HUES6 (cell line): Measurements from ENCODE around the gene SLC22A7.
A peak's percentile ranks its signal among the peaks of the same experiment; 100 is the strongest.

Source experiments
- H3K27ac ChIP-seq: 2 replicates; pipeline ENCODE4 v1.7.0; 2013; ENCODE audit warnings: low read depth, mild to moderate bottlenecking, low read length, inconsistent platforms
- H3K27me3 ChIP-seq: 2 replicates; pipeline ENCODE4 v1.6.1; 2013; ENCODE audit warnings: low read length; ENCODE audit not compliant: control insufficient read depth, insufficient read depth
- H3K36me3 ChIP-seq: 2 replicates; pipeline ENCODE4 v1.6.1; 2013; ENCODE audit warnings: low read length; ENCODE audit not compliant: control insufficient read depth, insufficient read depth
- H3K4me1 ChIP-seq: 2 replicates; pipeline ENCODE4 v1.6.1; 2013; ENCODE audit warnings: low read length; ENCODE audit not compliant: control insufficient read depth, insufficient read depth
- H3K4me3 ChIP-seq: 2 replicates; pipeline ENCODE4 v1.5.1; 2013; ENCODE audit warnings: low read depth, low read length
- H3K9ac ChIP-seq: one replicate; pipeline ENCODE4 v1.6.1; 2013; ENCODE audit warnings: mild to moderate bottlenecking, low read length
- H3K9me3 ChIP-seq: 2 replicates; pipeline ENCODE4 v1.6.1; 2013; ENCODE audit warnings: low read depth, low read length; ENCODE audit not compliant: control insufficient read depth, insufficient read depth

SLC22A7 gene

DNA sequence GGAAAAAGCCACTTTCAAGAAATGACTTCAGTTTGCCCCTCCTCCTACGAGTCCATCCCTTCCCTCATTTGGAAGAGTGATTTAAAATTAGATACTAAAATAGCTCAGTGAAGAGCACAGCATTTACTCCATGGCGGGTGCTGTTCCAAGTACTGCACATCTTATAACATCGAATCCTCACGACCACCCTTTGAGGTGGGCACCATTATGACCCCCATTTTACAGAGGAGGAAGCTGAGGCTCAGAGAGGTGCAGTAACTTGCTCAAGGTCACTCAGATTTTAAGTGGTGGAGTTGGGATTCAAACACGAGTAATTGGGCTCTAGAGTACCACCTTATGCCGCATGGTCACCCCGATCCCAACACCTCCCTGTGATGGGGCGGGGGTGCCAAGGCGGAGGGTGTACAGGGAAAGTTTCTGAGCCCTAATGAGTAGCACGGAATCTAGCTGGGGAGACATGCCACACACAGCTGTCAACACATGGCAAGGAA lies 29.2 kb upstream of the SLC22A7 start:
- H3K36me3 ChIP-seq: no peaks in the 10 kb centered on the region
- peak overlapping the region; percentile 48 for H3K4me3 ChIP-seq
- no peak overlapping the region for H3K27ac ChIP-seq
- no peaks in the 10 kb centered on the region for H3K9me3 ChIP-seq
- peaks cover 60% of the 10 kb centered on the region for H3K27me3 ChIP-seq
- peaks cover 40% of the 10 kb centered on the region for H3K4me1 ChIP-seq
- no peak overlapping the region for H3K9ac ChIP-seq

DNA sequence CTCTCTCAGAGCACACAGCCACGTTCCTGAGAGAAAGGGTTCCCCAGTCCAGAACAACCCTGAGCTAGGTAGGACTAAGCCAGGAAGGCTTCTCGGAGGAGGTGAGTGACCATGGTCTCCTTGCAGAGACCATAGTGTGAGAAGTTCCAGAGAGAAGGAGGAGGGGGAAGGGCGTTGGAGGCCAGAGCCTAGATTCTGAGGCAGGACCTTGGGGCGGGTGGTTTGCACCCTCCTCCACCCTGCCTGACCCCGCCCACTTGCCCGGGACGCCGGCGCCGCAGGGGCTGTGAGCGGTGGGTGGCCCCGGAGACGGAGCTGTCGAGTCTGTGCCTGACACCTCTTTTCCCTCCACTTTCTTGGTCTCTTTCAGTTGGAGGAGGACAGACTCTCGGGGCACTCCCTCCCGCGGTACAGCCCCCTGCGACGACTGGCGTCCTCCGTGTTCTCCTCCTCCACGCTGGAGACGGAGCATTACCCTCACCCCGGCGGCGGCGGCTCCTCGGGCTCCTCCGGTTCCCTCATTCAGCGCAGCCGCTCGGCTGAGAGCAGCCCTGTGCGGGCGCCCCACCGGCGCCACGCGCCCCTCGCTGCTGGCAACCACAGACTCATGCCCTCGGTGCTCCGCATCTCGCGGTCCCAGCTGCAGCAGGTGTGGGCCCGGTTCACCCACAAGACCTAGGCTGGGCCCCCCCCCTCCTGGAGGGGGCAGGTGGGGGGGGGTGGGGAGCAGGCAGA lies 28.6 kb upstream of the SLC22A7 start:
- H3K27ac ChIP-seq: no peak overlapping the region
- no peaks in the 10 kb centered on the region for H3K36me3 ChIP-seq
- no peak overlapping the region for H3K9ac ChIP-seq
- peaks cover 46% of the 10 kb centered on the region for H3K4me1 ChIP-seq
- H3K9me3 ChIP-seq: no peaks in the 10 kb centered on the region
- peaks cover 66% of the 10 kb centered on the region for H3K27me3 ChIP-seq
- H3K4me3 ChIP-seq: peak overlapping the region; percentile 48

DNA sequence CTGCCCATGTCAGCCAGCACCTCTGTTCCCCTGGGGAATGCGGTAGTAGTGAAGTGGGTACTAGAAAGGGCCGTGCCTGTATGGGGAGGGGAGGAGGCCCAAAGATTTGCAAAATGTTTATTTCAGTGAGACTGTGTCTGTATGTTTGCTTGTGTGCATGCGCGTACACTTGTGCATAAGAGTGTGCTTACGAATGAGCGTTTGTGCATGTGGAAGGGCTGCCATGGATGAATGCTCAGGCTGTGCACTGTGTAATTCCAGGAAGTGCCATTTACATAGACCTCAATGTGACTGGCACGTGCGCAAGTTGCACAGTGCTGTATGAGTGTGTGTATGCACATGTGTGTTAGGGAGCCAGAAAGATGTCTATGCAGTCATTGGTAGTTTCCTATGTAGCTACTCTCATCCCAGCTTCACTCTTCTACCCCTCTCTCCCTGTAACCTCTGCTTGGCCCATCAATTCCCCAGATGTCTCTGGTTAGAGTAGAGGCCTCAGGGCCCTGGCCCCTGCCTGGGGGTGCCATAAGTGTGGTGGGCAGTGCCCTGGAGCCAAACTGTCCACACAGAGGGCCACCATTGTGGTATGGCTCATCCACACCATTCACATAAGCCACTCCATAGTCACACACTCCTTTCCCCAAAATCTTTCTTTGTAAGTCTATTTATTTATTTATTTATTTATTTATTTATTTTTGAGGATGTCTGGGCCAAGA lies 26.8 kb upstream of the SLC22A7 start:
- Histone ChIP-seq H3K9ac (no peak overlapping the region), H3K27ac (no peak overlapping the region), H3K4me3 (no peak overlapping the region)

DNA sequence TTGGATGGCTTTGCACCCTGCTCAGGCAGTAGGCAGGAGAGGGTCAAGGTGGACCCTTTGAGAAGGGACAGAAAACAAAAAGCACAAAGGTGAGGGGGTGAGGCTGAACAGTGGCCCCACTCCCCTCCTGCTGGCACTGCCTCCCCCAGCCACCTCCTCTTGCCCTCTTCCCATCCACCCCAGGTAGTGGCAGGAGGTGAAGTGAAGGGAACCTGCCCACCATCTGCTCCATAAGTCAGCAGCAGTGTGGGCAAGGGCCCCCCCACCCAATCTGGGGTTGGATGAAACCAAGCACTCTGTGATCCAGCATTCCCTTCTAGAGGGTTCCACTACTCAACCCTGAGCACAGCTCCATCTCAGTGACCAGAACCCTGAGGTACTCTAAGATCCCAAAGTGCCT lies 26.1 kb upstream of the SLC22A7 start:
- no peak overlapping the region for H3K9ac ChIP-seq
- H3K27ac ChIP-seq: no peak overlapping the region
- H3K4me3 ChIP-seq: no peak overlapping the region
- peaks cover 58% of the 10 kb centered on the region for H3K4me1 ChIP-seq
- no peaks in the 10 kb centered on the region for H3K9me3 ChIP-seq
- H3K36me3 ChIP-seq: no peaks in the 10 kb centered on the region
- H3K27me3 ChIP-seq: peaks cover 90% of the 10 kb centered on the region

More for the DNA sequence above, 26.8 kb upstream of the SLC22A7 start:
- Histone ChIP-seq H3K4me1 (peaks cover 54% of the 10 kb centered on the region), H3K9me3 (no peaks in the 10 kb centered on the region), H3K27me3 (peaks cover 84% of the 10 kb centered on the region), H3K36me3 (no peaks in the 10 kb centered on the region)

DNA sequence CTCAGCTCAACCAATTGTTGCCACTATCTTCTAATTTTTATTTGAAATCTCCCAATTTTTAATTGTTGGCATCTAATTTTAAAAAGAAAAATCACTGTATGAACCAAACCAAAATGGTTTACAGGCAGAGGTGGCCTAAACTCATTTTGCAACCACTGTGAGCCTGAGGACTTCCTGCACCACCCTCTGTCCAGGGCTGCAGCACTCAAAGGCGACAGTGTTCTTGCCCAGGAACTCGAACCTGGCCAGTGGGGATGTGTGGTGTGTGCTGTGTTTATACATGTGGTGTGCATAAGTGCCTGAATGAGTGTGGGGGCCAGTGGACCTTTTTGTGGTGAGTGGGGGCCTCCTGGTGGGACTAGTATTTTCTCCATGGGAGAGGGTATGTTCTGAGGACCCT lies 24.4 kb upstream of the SLC22A7 start:
- H3K9ac ChIP-seq: no peak overlapping the region
- no peak overlapping the region for H3K4me3 ChIP-seq
- H3K36me3 ChIP-seq: no peaks in the 10 kb centered on the region
- peaks cover 53% of the 10 kb centered on the region for H3K4me1 ChIP-seq
- no peak overlapping the region for H3K27ac ChIP-seq
- H3K27me3 ChIP-seq: peaks cover 86% of the 10 kb centered on the region
- H3K9me3 ChIP-seq: no peaks in the 10 kb centered on the region

DNA sequence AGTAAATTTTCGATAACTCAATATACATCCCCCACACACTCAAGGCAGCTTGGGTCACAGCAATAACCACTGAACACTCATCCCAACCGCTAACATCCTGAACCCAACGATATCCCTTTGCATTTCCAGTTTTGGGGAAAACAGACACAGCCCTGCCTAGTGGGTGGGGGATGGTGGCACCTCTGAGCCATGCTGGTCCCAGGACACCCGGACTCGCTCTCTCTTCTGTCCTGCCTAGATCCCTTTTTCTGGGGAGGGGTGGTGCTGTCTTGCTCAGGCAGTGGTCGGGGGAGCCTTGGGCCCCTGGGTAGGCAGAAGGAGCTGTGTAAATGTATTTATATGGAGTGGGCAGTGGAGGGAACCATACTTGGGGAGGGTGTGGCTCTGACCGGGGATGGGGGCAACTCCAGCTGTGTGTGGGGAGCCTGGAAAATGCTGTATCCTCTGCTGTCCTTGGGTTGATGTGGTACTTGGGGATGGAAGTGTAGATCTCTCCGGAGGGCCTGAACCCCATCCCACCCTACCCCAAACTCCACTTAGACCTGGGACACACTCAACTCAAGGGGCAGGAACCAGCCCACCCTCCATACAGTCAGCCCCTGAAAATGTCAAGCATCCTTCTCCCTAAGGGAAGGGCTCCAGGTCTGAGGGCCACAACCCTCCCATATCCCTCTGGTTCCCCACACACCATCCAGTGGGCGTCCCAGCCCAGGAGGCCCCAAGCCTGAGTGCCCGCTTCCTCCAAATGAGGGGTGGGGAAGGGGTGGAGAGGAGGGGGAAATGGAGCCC lies 23.7 kb upstream of the SLC22A7 start:
- Histone ChIP-seq H3K27ac (no peak overlapping the region), H3K4me3 (peak overlapping the region; percentile 58), H3K4me1 (peaks cover 51% of the 10 kb centered on the region), H3K9ac (no peak overlapping the region), H3K36me3 (no peaks in the 10 kb centered on the region), H3K9me3 (no peaks in the 10 kb centered on the region), H3K27me3 (peaks cover 80% of the 10 kb centered on the region)

DNA sequence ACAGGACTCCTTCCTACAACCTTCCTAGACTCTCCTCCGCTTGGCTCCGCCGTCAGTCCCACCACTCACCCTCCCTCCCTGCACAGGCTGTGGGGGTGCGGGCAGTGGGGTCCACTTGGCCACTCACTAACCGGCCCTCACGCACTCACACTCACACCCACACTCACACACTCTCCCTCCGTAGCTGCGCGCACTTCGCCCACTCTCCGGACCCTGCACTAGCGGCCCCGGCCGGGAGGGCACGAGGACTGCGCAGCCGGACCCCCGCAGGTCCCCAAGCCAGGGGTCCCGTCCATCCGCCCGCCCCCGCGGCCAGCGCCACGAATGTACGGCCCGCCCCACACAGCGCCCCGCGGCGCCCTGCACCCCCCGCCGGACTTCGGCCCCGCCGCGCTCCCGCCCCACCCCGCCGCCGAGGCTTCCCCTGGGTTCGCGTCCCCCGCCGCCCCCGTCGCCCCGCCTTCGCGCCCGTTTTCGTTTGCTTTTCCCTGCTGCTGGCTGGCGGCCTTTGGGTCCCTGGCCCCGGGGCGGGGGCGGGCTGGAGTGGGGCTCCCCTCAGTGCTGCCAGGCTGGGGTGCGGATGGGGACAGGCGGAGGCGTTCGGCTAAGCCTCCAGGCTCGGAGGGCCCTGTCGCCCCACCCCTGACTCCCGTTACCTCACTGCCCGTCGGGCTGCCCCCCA lies 23.0 kb upstream of the SLC22A7 start:
- H3K27me3 ChIP-seq: peaks cover 73% of the 10 kb centered on the region
- H3K4me1 ChIP-seq: peaks cover 46% of the 10 kb centered on the region
- no peak overlapping the region for H3K9ac ChIP-seq
- H3K9me3 ChIP-seq: no peaks in the 10 kb centered on the region
- no peaks in the 10 kb centered on the region for H3K36me3 ChIP-seq
- H3K27ac ChIP-seq: no peak overlapping the region
- H3K4me3 ChIP-seq: peak overlapping the region; percentile 58

DNA sequence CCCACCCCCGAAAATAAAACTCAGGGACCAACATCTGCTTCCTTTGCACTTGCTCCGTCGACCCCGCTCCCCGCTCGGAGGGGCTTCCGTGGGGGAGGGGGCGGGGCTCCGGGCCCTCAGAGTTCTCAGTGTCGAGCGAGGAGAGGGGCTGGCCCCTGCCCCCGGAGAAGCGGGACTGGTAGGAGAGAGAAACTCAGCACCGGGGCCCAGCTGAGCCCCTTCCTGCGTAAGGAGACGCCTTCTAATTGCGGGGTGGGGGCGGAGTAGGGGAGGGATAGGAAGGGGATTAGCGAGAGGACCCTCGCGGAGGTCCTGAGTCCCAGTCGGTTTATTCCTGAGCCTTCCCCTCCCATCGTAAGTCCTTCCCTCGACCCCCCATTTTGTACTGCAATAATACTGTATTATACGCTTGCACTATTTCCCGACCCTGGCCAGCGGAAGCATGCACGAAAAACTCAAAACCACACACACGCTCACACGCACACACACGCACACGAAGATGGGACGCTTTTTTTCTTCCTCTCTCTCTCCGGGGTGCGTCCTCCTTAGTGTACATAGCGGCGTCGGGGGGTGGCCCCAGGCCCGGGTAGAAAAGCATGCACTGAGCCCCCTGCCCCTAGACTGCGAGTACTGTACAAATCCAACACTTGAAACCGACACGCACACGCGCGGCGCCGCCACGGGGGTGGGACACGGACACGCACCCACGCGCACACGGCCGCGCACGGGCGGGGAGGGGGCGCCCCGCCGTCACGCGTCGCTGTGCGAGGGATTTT lies 22.1 kb upstream of the SLC22A7 start:
- Histone ChIP-seq H3K27me3 (peaks cover 63% of the 10 kb centered on the region), H3K36me3 (no peaks in the 10 kb centered on the region), H3K9me3 (no peaks in the 10 kb centered on the region), H3K4me3 (peak overlapping the region; percentile 42), H3K9ac (no peak overlapping the region), H3K27ac (no peak overlapping the region), H3K4me1 (peaks cover 38% of the 10 kb centered on the region)

GRCh38 chr6:43276577-43277305 lies 21.3 kb upstream of the SLC22A7 start:
- H3K36me3 ChIP-seq: no peaks in the 10 kb centered on the region
- peak overlapping the region; percentile 42 for H3K4me3 ChIP-seq
- H3K4me1 ChIP-seq: peaks cover 38% of the 10 kb centered on the region
- H3K9me3 ChIP-seq: no peaks in the 10 kb centered on the region
- H3K9ac ChIP-seq: no peak overlapping the region
- H3K27ac ChIP-seq: no peak overlapping the region
- H3K27me3 ChIP-seq: peaks cover 58% of the 10 kb centered on the region

GRCh38 chr6:43277306-43277642 lies 20.8 kb upstream of the SLC22A7 start:
- Histone ChIP-seq H3K9ac (no peak overlapping the region), H3K27me3 (peaks cover 53% of the 10 kb centered on the region), H3K4me1 (peaks cover 38% of the 10 kb centered on the region), H3K9me3 (no peaks in the 10 kb centered on the region), H3K4me3 (no peak overlapping the region), H3K27ac (no peak overlapping the region), H3K36me3 (no peaks in the 10 kb centered on the region)
